ENCODE results near the gene BMP3. TPM values are rescaled to one million over a fixed set of nuclear protein-coding genes. Genes with fewer than 3 reads are reported as not detected.

The BMP3 gene
- total and polyA plus RNA-seq, 4 donors, result 2.9 to 23.5 (median 8.3) TPM

DNA sequence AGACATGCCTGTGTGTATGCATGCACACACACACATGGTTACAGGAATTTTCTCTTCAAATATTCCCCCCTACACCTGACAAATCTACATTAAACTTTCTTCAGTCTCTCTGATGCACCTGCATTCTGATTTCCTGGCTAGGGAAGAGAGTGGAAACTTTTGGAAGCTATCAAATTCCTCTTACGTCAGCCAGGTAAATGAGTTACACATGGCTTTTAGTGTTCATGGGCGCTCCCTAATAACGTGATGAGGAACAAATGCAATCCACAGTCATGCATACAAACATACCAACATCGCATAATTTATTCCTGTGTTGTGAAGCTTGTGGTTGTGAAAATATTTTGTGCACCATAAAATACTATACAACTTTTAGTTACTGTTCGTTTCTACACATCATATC, 34.9 kb downstream of the BMP3 start:
- Histone ChIP-seq H3K36me3 (ENCODE audit: control insufficient read depth, insufficient read depth, low read length) (no peaks in the 10 kb centered on the region), H3K9me3 (ENCODE audit: control insufficient read depth, insufficient read depth, low read length) (no peaks in the 10 kb centered on the region), H3K27me3 (ENCODE audit: control insufficient read depth, insufficient read depth, low read length) (no peaks in the 10 kb centered on the region), H3K4me3 (ENCODE audit: low read depth, low read length) (no peak overlapping the region), H3K27ac (ENCODE audit: low read depth, low read length) (no peak overlapping the region), H3K4me1 (ENCODE audit: control insufficient read depth, insufficient read depth, low read length) (no peaks in the 10 kb centered on the region)
- WGBS (ENCODE audit: insufficient coverage), result no CpG with 5 or more reads among the region's 5 CpGs
- no peak for DNase-seq (ENCODE audit: low read depth in 4 of 6, low spot score in 6 of 6)

GRCh38 chr4:81069706-81070331, 39.3 kb downstream of the BMP3 start:
- no peaks in the 10 kb centered on the region for H3K4me1 ChIP-seq (ENCODE audit: control insufficient read depth, insufficient read depth, low read length)
- peak; percentile 80 to 98 (median 88) for DNase-seq (ENCODE audit: low read depth in 4 of 6, low spot score in 6 of 6)
- WGBS (ENCODE audit: insufficient coverage), result 0% methylated on average over 3 of the region's 6 CpGs
- no peaks in the 10 kb centered on the region for H3K9me3 ChIP-seq (ENCODE audit: control insufficient read depth, insufficient read depth, low read length)
- H3K36me3 ChIP-seq (ENCODE audit: control insufficient read depth, insufficient read depth, low read length), result no peaks in the 10 kb centered on the region
- no peak overlapping the region for H3K27ac ChIP-seq (ENCODE audit: low read depth, low read length)
- H3K4me3 ChIP-seq (ENCODE audit: low read depth, low read length), result no peak overlapping the region
- H3K27me3 ChIP-seq (ENCODE audit: control insufficient read depth, insufficient read depth, low read length), result no peaks in the 10 kb centered on the region

- DNase-seq (ENCODE audit: low read depth in 4 of 6, low spot score in 6 of 6), result no peak
- H3K27me3 ChIP-seq (ENCODE audit: control insufficient read depth, insufficient read depth, low read length), result no peaks in the 10 kb centered on the region
- no peaks in the 10 kb centered on the region for H3K9me3 ChIP-seq (ENCODE audit: control insufficient read depth, insufficient read depth, low read length)
- no peaks in the 10 kb centered on the region for H3K36me3 ChIP-seq (ENCODE audit: control insufficient read depth, insufficient read depth, low read length)
- no peak overlapping the region for H3K4me3 ChIP-seq (ENCODE audit: low read depth, low read length)
- no CpG with 5 or more reads among the region's 2 CpGs for WGBS (ENCODE audit: insufficient coverage)
- H3K27ac ChIP-seq (ENCODE audit: low read depth, low read length), result no peak overlapping the region
- no peaks in the 10 kb centered on the region for H3K4me1 ChIP-seq (ENCODE audit: control insufficient read depth, insufficient read depth, low read length)
These were observed 40.5 kb downstream of the BMP3 start for GRCh38 chr4:81071013-81071412.

DNA sequence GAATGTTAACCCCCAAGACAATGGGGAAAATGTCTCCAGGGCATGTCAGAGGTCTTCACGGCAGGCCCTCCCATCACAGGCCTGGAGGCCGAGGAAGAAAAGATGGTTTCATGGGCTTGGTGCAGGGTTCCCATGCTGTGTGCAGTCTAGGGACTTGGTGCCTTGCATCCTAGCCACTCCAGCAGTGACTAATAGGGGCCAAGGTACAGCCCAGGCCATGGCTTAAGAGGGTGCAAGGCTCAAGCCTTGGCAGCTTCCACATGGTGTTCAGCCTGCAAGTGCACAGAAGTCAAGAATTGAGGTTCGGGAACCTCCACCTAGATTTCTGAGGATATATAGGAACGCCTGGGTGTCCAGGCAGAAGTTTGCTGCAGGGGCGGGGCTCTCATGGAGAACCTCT, 50.6 kb downstream of the BMP3 start:
- H3K4me3 ChIP-seq (ENCODE audit: low read depth, low read length), result no peak overlapping the region
- H3K4me1 ChIP-seq (ENCODE audit: control insufficient read depth, insufficient read depth, low read length), result no peaks in the 10 kb centered on the region
- H3K27me3 ChIP-seq (ENCODE audit: control insufficient read depth, insufficient read depth, low read length), result no peaks in the 10 kb centered on the region
- no peaks in the 10 kb centered on the region for H3K36me3 ChIP-seq (ENCODE audit: control insufficient read depth, insufficient read depth, low read length)
- no peak overlapping the region for H3K27ac ChIP-seq (ENCODE audit: low read depth, low read length)
- DNase-seq (ENCODE audit: low read depth in 4 of 6, low spot score in 6 of 6), result no peak
- no peaks in the 10 kb centered on the region for H3K9me3 ChIP-seq (ENCODE audit: control insufficient read depth, insufficient read depth, low read length)
- 96% methylated on average over 5 of the region's 5 CpGs for WGBS (ENCODE audit: insufficient coverage)

DNA sequence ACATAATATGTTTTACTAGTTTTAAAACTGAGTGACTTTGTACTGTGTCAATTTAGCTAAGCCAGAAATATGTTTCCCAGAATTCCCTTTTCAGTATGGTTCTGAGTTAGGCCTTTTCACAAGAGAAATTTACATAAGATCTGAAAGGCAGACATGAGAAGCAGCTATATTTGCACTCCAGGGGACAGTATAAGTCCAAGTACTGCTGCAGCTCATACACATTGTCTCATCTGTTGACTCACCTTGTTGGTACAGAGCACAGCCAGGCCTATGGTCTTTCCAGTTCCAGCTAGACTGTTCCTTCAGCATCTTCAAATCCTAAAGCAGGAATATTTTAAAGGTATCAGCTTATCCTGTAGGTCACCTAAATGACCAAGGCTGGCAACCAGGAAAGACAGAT, 53.5 kb downstream of the BMP3 start:
- Histone ChIP-seq H3K9me3 (ENCODE audit: control insufficient read depth, insufficient read depth, low read length) (no peaks in the 10 kb centered on the region), H3K36me3 (ENCODE audit: control insufficient read depth, insufficient read depth, low read length) (no peaks in the 10 kb centered on the region), H3K4me1 (ENCODE audit: control insufficient read depth, insufficient read depth, low read length) (no peaks in the 10 kb centered on the region), H3K27ac (ENCODE audit: low read depth, low read length) (no peak overlapping the region), H3K27me3 (ENCODE audit: control insufficient read depth, insufficient read depth, low read length) (no peaks in the 10 kb centered on the region), H3K4me3 (ENCODE audit: low read depth, low read length) (no peak overlapping the region)
- DNase-seq (ENCODE audit: low read depth in 4 of 6, low spot score in 6 of 6), result no peak

- no peak for DNase-seq (ENCODE audit: low read depth in 4 of 6, low spot score in 6 of 6)
- no CpG with 5 or more reads among the region's 3 CpGs for WGBS (ENCODE audit: insufficient coverage)
These were observed 54.1 kb downstream of the BMP3 start for GRCh38 chr4:81084634-81085033.

DNA sequence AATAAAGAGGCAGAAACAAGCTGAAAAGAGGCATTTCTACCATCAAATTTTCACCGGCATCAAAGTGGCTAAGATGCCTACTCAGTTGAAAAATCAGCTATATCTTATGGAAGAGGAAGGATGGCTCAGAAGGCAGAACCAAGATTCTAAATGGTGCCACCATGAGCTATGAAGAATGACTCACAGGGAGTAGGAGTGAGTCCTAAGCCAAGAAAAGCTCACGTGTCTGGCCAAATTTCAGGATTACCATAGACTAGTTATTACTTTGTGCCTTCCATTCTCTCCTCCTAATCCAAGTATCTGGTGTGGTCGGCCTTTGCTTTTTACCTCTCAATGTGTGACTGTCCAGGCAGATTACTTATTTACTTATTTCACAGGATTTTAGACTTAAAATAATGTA, 54.8 kb downstream of the BMP3 start:
- no peak for DNase-seq (ENCODE audit: low read depth in 4 of 6, low spot score in 6 of 6)
- no peaks in the 10 kb centered on the region for H3K9me3 ChIP-seq (ENCODE audit: control insufficient read depth, insufficient read depth, low read length)
- no CpG with 5 or more reads among the region's 3 CpGs for WGBS (ENCODE audit: insufficient coverage)
- no peaks in the 10 kb centered on the region for H3K4me1 ChIP-seq (ENCODE audit: control insufficient read depth, insufficient read depth, low read length)
- H3K36me3 ChIP-seq (ENCODE audit: control insufficient read depth, insufficient read depth, low read length), result no peaks in the 10 kb centered on the region
- H3K4me3 ChIP-seq (ENCODE audit: low read depth, low read length), result no peak overlapping the region
- H3K27me3 ChIP-seq (ENCODE audit: control insufficient read depth, insufficient read depth, low read length), result no peaks in the 10 kb centered on the region
- no peak overlapping the region for H3K27ac ChIP-seq (ENCODE audit: low read depth, low read length)

More at GRCh38 chr4:81084634-81085033, 54.1 kb downstream of the BMP3 start:
- no peaks in the 10 kb centered on the region for H3K27me3 ChIP-seq (ENCODE audit: control insufficient read depth, insufficient read depth, low read length)
- H3K4me3 ChIP-seq (ENCODE audit: low read depth, low read length), result no peak overlapping the region
- no peaks in the 10 kb centered on the region for H3K9me3 ChIP-seq (ENCODE audit: control insufficient read depth, insufficient read depth, low read length)
- H3K36me3 ChIP-seq (ENCODE audit: control insufficient read depth, insufficient read depth, low read length), result no peaks in the 10 kb centered on the region
- no peaks in the 10 kb centered on the region for H3K4me1 ChIP-seq (ENCODE audit: control insufficient read depth, insufficient read depth, low read length)
- H3K27ac ChIP-seq (ENCODE audit: low read depth, low read length), result no peak overlapping the region

DNA sequence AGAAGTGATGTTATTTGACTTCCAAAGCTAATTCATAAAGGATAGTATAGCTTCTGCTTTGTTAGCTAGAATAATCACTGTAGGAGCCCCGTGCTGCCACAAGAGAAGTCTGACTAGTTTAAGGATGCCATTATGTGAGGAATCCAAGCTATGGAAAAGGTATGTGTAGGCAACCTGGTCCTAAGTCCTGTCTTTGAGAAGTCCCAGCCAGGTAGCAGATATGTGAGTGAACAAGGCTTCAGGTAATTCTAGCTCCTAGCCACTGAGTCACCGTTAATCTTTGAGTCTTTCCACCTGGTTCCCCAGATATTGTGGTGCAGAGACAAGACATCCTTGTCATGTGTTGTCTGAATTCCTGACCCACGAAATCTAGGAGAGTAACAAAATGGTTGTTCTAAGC, 55.5 kb downstream of the BMP3 start:
- Histone ChIP-seq H3K36me3 (ENCODE audit: control insufficient read depth, insufficient read depth, low read length) (no peaks in the 10 kb centered on the region), H3K4me3 (ENCODE audit: low read depth, low read length) (no peak overlapping the region), H3K27ac (ENCODE audit: low read depth, low read length) (no peak overlapping the region), H3K9me3 (ENCODE audit: control insufficient read depth, insufficient read depth, low read length) (no peaks in the 10 kb centered on the region), H3K4me1 (ENCODE audit: control insufficient read depth, insufficient read depth, low read length) (no peaks in the 10 kb centered on the region), H3K27me3 (ENCODE audit: control insufficient read depth, insufficient read depth, low read length) (no peaks in the 10 kb centered on the region)
- WGBS (ENCODE audit: insufficient coverage), result 88% methylated on average over 2 of the region's 3 CpGs
- no peak for DNase-seq (ENCODE audit: low read depth in 4 of 6, low spot score in 6 of 6)

GRCh38 chr4:81093720-81094401, 63.4 kb downstream of the BMP3 start:
- WGBS (ENCODE audit: insufficient coverage), result 86% methylated on average over 1 of the region's 2 CpGs
- Histone ChIP-seq H3K27me3 (ENCODE audit: control insufficient read depth, insufficient read depth, low read length) (no peaks in the 10 kb centered on the region), H3K4me1 (ENCODE audit: control insufficient read depth, insufficient read depth, low read length) (no peaks in the 10 kb centered on the region), H3K4me3 (ENCODE audit: low read depth, low read length) (no peak overlapping the region), H3K27ac (ENCODE audit: low read depth, low read length) (no peak overlapping the region), H3K36me3 (ENCODE audit: control insufficient read depth, insufficient read depth, low read length) (no peaks in the 10 kb centered on the region), H3K9me3 (ENCODE audit: control insufficient read depth, insufficient read depth, low read length) (peaks cover 3% of the 10 kb centered on the region)
- DNase-seq (ENCODE audit: low read depth in 4 of 6, low spot score in 6 of 6), result no peak

- DNase-seq (ENCODE audit: low read depth in 4 of 6, low spot score in 6 of 6), result peak in 1 of 6 donors; percentile 4
- H3K4me3 ChIP-seq (ENCODE audit: low read depth, low read length), result no peak overlapping the region
- H3K36me3 ChIP-seq (ENCODE audit: control insufficient read depth, insufficient read depth, low read length), result no peaks in the 10 kb centered on the region
- H3K27me3 ChIP-seq (ENCODE audit: control insufficient read depth, insufficient read depth, low read length), result no peaks in the 10 kb centered on the region
- no peak overlapping the region for H3K27ac ChIP-seq (ENCODE audit: low read depth, low read length)
- 22% methylated on average over 1 of the region's 2 CpGs for WGBS (ENCODE audit: insufficient coverage)
- H3K9me3 ChIP-seq (ENCODE audit: control insufficient read depth, insufficient read depth, low read length), result peaks cover 3% of the 10 kb centered on the region
- H3K4me1 ChIP-seq (ENCODE audit: control insufficient read depth, insufficient read depth, low read length), result no peaks in the 10 kb centered on the region
These were observed 64.9 kb downstream of the BMP3 start for GRCh38 chr4:81095389-81095788.
